ENCODE measurements around the gene ACHE. TPM values are rescaled to one million over a fixed set of nuclear protein-coding genes. Genes with fewer than 3 reads are reported as not detected.

The ACHE gene
- total and polyA plus RNA-seq, 2 donors from 2014 or later, result 1.6 to 3.6 TPM

DNA sequence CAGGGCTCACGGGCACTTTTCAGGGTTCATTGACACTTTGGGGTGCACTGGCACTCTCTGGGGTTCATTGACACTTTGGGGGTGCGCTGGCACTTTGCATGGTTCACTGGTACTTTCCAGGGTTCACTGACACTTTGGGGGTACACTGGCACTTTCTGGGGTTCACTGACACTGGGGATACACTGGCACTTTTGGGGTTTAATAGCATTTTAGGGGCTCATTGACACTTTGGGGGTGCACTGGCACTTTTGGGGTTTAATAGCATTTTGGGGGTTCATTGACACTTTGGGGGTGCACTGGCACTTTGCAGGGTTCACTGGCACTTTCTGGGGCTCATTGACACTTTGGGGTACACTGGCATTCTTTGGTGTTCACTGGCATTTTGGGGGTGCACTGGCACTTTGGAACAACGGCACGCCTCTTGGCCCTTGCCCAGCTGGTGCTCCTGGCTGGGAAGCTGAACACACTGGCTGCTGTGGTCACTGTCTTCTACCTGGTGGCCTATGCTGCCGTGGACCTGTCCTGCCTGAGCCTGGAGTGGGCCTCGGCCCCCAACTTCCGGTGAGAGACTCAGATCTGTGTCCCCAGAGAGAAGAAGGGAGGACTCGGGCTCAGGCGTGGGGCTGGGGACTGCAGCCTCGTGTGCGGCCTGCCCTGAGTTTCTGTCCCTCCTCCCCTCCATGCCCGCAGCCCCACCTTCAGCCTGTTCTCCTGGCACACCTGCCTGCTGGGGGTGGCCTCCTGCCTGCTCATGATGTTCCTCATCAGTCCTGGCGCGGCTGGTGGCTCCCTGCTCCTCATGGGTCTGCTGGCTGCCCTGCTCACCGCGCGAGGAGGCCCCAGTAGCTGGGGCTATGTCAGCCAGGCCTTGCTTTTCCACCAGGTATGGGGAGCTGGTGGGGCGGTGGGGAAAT, 34.7 kb downstream of the ACHE start:
- no peaks in the 10 kb centered on the region for H3K9me3 ChIP-seq (ENCODE audit: control insufficient read depth in 2 of 3, insufficient read depth in 1 of 3, low read length in 3 of 3)
- H3K4me1 ChIP-seq (ENCODE audit: control insufficient read depth in 2 of 3, insufficient read depth in 2 of 3, low read depth in 1 of 3, low read length in 3 of 3), result peaks cover 0 to 9% (median 8%) of the 10 kb centered on the region in 3 donors
- intact Hi-C loops (cut with DNase I), result no loop called here
- peaks cover 0 to 15% (median 2%) of the 10 kb centered on the region in 3 donors for H3K36me3 ChIP-seq (ENCODE audit: control insufficient read depth in 2 of 3, insufficient read depth in 3 of 3, low read length in 3 of 3)
- TF ChIP-seq, protein P1, sequence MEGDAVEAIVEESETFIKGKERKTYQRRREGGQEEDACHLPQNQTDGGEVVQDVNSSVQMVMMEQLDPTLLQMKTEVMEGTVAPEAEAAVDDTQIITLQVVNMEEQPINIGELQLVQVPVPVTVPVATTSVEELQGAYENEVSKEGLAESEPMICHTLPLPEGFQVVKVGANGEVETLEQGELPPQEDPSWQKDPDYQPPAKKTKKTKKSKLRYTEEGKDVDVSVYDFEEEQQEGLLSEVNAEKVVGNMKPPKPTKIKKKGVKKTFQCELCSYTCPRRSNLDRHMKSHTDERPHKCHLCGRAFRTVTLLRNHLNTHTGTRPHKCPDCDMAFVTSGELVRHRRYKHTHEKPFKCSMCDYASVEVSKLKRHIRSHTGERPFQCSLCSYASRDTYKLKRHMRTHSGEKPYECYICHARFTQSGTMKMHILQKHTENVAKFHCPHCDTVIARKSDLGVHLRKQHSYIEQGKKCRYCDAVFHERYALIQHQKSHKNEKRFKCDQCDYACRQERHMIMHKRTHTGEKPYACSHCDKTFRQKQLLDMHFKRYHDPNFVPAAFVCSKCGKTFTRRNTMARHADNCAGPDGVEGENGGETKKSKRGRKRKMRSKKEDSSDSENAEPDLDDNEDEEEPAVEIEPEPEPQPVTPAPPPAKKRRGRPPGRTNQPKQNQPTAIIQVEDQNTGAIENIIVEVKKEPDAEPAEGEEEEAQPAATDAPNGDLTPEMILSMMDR (IDR thresholded peaks at IDR 0.05; ENCODE audit: borderline replicate concordance, extremely low read depth, insufficient read depth), result no peak
- no peaks in the 10 kb centered on the region for H3K27me3 ChIP-seq (ENCODE audit: control insufficient read depth, insufficient read depth, low read length)
- DNase-seq (peak in 1 of 5 donors; percentile 66), FAIRE-seq (no peak)
- H3K27ac ChIP-seq (ENCODE audit: low read depth in 2 of 2, low read length in 2 of 2), result no peak overlapping the region
- no peak overlapping the region for H3K9ac ChIP-seq (ENCODE audit: low read length in 3 of 3)
- H3K4me3 ChIP-seq (ENCODE audit: low read length in 3 of 3), result no peak overlapping the region

DNA sequence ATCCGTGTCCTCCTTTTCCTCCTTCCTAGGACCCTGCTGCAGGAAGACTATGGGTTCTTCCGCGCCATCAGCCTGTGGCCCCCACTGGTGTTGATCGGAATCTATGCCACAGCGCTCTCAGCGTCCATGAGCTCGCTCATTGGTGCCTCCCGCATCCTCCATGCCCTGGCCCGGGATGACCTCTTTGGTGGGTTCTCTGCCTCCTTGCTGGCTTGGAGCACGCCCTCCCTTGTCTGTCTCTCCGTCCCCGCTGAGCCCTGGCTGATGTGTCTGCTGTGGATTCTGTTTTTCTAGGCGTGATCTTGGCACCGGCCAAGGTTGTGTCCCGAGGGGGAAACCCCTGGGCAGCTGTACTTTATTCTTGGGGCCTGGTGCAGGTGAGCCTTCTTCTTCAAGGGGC, 35.8 kb downstream of the ACHE start:
- Histone ChIP-seq H3K9me3 (ENCODE audit: control insufficient read depth in 2 of 3, insufficient read depth in 1 of 3, low read length in 3 of 3) (no peaks in the 10 kb centered on the region), H3K27me3 (ENCODE audit: control insufficient read depth, insufficient read depth, low read length) (no peaks in the 10 kb centered on the region), H3K9ac (ENCODE audit: low read length in 3 of 3) (no peak overlapping the region), H3K27ac (ENCODE audit: low read depth in 2 of 2, low read length in 2 of 2) (no peak overlapping the region), H3K36me3 (ENCODE audit: control insufficient read depth in 2 of 3, insufficient read depth in 3 of 3, low read length in 3 of 3) (peaks cover 0 to 15% (median 2%) of the 10 kb centered on the region in 3 donors), H3K4me3 (ENCODE audit: low read length in 3 of 3) (no peak overlapping the region), H3K4me1 (ENCODE audit: control insufficient read depth in 2 of 3, insufficient read depth in 2 of 3, low read depth in 1 of 3, low read length in 3 of 3) (peaks cover 0 to 9% (median 8%) of the 10 kb centered on the region in 3 donors)
- FAIRE-seq (no peak), DNase-seq (peak in 1 of 5 donors; percentile 54)
- TF ChIP-seq, protein P1 (IDR thresholded peaks at IDR 0.05; ENCODE audit: borderline replicate concordance, extremely low read depth, insufficient read depth), result no peak
- intact Hi-C loops (cut with DNase I), result loop anchor here (10.0 kb wide), 1 partner anchor 55 kb away; no protein-coding TSS in a partner anchor

DNA sequence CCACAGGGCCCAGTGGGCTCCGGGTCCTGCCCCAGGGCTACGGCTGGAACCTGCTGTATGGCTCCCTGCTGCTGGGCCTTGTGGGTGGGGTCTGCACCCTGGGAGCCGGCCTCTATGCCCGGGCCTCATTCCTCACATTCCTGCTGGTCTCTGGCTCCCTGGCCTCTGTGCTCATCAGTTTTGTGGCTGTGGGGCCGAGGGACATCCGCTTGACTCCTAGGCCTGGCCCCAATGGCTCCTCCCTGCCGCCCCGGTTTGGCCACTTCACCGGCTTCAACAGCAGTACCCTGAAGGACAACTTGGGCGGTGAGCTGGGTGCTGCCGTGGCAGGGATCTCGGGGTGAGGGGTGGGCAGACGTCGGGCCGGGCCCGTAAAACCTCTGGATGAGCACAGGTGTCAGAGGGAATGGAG, 38.8 kb downstream of the ACHE start:
- Histone ChIP-seq H3K4me3 (ENCODE audit: low read length in 3 of 3) (no peak overlapping the region), H3K27ac (ENCODE audit: low read depth in 2 of 2, low read length in 2 of 2) (no peak overlapping the region), H3K9me3 (ENCODE audit: control insufficient read depth in 2 of 3, insufficient read depth in 1 of 3, low read length in 3 of 3) (no peaks in the 10 kb centered on the region), H3K9ac (ENCODE audit: low read length in 3 of 3) (no peak overlapping the region), H3K36me3 (ENCODE audit: control insufficient read depth in 2 of 3, insufficient read depth in 3 of 3, low read length in 3 of 3) (peaks cover 0 to 15% (median 2%) of the 10 kb centered on the region in 3 donors), H3K27me3 (ENCODE audit: control insufficient read depth, insufficient read depth, low read length) (no peaks in the 10 kb centered on the region), H3K4me1 (ENCODE audit: control insufficient read depth in 2 of 3, insufficient read depth in 2 of 3, low read depth in 1 of 3, low read length in 3 of 3) (peaks cover 0 to 8% (median 0%) of the 10 kb centered on the region in 3 donors)
- no peak for FAIRE-seq
- intact Hi-C loops (cut with DNase I), result loop anchor here (10.0 kb wide), 1 partner anchor 52 kb away; no protein-coding TSS in a partner anchor
- TF ChIP-seq, protein P1 (IDR thresholded peaks at IDR 0.05; ENCODE audit: borderline replicate concordance, extremely low read depth, insufficient read depth), result no peak
- DNase-seq, result no peak
